Activated CD4-positive, CD25-positive, alpha-beta regulatory T cell treated with anti-CD3 and anti-CD28 coated beads, Interleukin-2, amount 50 U/mL, for 72 hours (primary cell): Measurements from ENCODE around the gene COL26A1.

Experiments used
- DNase-seq: peaks from one replicate; pipeline ENCODE4 v3.0.0; 2021

COL26A1 gene

GRCh38 chr7:101537205-101537604, 174.5 kb downstream of the COL26A1 start:
- no peak for DNase-seq

GRCh38 chr7:101537935-101538595, 175.4 kb downstream of the COL26A1 start:
- DNase-seq = no peak

- DNase-seq = peak; percentile 70
These were observed 176.2 kb downstream of the COL26A1 start for GRCh38 chr7:101538596-101539459.

- DNase-seq = no peak
These were observed 177.1 kb downstream of the COL26A1 start for GRCh38 chr7:101539784-101540183.

- peak; percentile 79 for DNase-seq
These were observed 180.0 kb downstream of the COL26A1 start for GRCh38 chr7:101542527-101543241.

- DNase-seq = no peak
These were observed 180.6 kb downstream of the COL26A1 start for GRCh38 chr7:101543242-101543766.

- no peak for DNase-seq
These were observed 181.2 kb downstream of the COL26A1 start for GRCh38 chr7:101543846-101544245.

GRCh38 chr7:101545441-101546190, 182.9 kb downstream of the COL26A1 start:
- DNase-seq = no peak

GRCh38 chr7:101546308-101546936, 183.7 kb downstream of the COL26A1 start:
- DNase-seq = no peak

GRCh38 chr7:101547022-101547915, 184.6 kb downstream of the COL26A1 start:
- DNase-seq = no peak

GRCh38 chr7:101547916-101548661, 185.4 kb downstream of the COL26A1 start:
- DNase-seq = no peak

- no peak for DNase-seq
These were observed 187.1 kb downstream of the COL26A1 start for GRCh38 chr7:101549734-101550133.

GRCh38 chr7:101550641-101551541, 188.2 kb downstream of the COL26A1 start:
- DNase-seq = no peak

- DNase-seq = no peak
These were observed 190.5 kb downstream of the COL26A1 start for GRCh38 chr7:101553018-101553770.

GRCh38 chr7:101553771-101554445, 191.2 kb downstream of the COL26A1 start:
- DNase-seq = no peak

- DNase-seq = no peak
These were observed 192.1 kb downstream of the COL26A1 start for GRCh38 chr7:101554584-101555268.

- no peak for DNase-seq
These were observed 192.7 kb downstream of the COL26A1 start for GRCh38 chr7:101555269-101555920.
